RWPE1 (cell line): ENCODE measurements around the gene ASF1B.

ENCODE experiments used
- CTCF ChIA-PET: fragments of 350-600 bp; sonication (Branson Sonifier 250); formaldehyde crosslinking; extraction: SDS; loops from one replicate; lab custom pipeline; 2021; lab: Yijun Ruan, JAX
- POLR2A ChIA-PET: fragments of 400-600 bp; formaldehyde crosslinking; extraction: SDS; loops from one replicate; lab custom pipeline; 2020; ENCODE audit warnings: antibody characterized with exemption; ENCODE audit not compliant: low non-redundant PET; lab: Yijun Ruan, JAX
- DNase-seq: peaks from one replicate; pipeline ENCODE4 v3.0.0; 2012; ENCODE audit warnings: low spot score
- H3K27ac ChIP-seq: fragments of 450-650 bp; 2 replicates; pipeline ENCODE4 v1.5.1; 2017
- TF ChIP-seq, protein P1 (sequence below): fragments of 450-650 bp; conservative IDR thresholded peaks from 2 replicates; pipeline ENCODE4 v1.5.1; 2017; ENCODE audit warnings: low read depth, mild to moderate bottlenecking

Gene ASF1B

DNA sequence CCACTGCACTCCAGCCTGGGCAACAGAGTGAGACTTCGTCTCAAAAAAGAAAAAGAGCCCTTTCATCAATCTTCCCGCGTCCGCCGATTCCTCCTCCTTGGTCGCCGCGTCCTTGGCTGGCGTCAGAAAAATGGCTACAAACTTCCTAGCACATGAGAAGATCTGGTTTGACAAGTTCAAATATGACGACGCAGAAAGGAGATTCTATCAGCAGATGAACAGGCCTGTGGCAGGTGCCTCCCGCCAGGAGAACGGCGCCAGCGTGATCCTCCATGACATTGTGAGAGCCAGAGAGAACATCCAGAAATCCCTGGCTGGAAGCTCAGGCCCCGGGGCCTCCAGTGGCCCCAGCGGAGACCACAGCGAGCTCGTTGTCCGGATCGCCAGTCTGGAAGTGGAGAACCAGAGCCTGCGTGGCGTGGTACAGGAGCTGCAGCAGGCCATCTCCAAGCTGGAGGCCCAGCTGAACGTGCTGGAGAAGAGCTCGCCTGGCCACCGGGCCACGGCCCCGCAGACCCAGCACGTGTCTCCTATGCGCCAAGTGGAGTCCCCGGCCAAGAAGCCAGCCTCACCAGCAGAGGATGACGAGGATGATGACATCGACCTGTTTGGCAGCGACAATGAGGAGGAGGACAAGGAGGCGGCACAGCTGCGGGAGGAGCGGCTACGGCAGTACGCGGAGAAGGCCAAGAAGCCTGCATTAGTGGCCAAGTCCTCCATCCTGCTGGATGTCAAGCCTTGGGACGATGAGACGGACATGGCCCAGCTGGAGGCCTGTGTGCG is 65.9 kb downstream of the ASF1B start:
- ChIA-PET CTCF (interaction anchor here (0.5 to 2.6 kb wide), 4 partner anchors 11 to 336 kb away, joined by 3 to 18 read pairs (median 6); partner anchors contain the start of gene IL27RA), POLR2A (no interaction called here)
- TF ChIP-seq, protein P1, sequence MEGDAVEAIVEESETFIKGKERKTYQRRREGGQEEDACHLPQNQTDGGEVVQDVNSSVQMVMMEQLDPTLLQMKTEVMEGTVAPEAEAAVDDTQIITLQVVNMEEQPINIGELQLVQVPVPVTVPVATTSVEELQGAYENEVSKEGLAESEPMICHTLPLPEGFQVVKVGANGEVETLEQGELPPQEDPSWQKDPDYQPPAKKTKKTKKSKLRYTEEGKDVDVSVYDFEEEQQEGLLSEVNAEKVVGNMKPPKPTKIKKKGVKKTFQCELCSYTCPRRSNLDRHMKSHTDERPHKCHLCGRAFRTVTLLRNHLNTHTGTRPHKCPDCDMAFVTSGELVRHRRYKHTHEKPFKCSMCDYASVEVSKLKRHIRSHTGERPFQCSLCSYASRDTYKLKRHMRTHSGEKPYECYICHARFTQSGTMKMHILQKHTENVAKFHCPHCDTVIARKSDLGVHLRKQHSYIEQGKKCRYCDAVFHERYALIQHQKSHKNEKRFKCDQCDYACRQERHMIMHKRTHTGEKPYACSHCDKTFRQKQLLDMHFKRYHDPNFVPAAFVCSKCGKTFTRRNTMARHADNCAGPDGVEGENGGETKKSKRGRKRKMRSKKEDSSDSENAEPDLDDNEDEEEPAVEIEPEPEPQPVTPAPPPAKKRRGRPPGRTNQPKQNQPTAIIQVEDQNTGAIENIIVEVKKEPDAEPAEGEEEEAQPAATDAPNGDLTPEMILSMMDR, result no peak
- H3K27ac ChIP-seq, result no peak overlapping the region
- no peak for DNase-seq
